ENCODE measurements around the gene TBXA2R. TPM values are rescaled to one million over a fixed set of nuclear protein-coding genes. Genes with fewer than 3 reads are reported as not detected.

Gene TBXA2R
- total and polyA plus RNA-seq, 12 donors: 1.6 to 4.0 (median 3.0) TPM

DNA sequence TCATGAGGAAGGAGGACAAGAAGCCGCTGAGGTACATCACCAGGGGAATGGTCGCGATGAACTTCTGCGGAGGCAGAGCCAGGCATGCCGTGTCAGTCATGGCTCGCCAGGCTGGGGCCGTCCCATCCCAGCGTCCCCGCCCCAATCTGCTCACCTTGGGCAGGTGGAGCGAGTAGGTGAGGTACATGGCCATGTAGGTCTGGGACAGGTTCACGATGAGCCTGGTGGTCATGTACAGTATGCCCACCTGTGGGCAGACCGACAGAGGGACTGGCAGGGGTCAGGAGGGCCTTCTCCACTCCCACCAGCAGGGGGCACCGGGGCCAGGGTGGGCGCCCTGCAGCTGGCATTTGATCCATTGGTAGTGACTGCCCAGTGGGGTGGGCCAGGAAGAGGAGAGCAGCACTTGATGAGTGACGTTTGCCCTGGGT is 59.4 kb downstream of the TBXA2R start:
- 89 to 90% methylated on average over 15 of the region's 15 CpGs for WGBS, 2 donors
- DNase-seq (no peak), ATAC-seq (no peak)
- intact Hi-C loops (cut with DNase I): loop anchor here in 7 of 10 donors (5.0 to 10.0 kb wide), 4 partner anchors 67 to 160 kb away; partner anchors contain the start of genes TJP3 (in 4 of the 7) and PIP5K1C (in 3 of the 7)
- H3K36me3 ChIP-seq: peaks cover 0 to 64% (median 0%) of the 10 kb centered on the region in 9 donors
- H3K27ac ChIP-seq: no peak overlapping the region
- no peaks in the 10 kb centered on the region for H3K9me3 ChIP-seq
- peak; percentile 17 to 62 (median 48) for TF ChIP-seq CTCF (IDR thresholded peaks at IDR 0.05)
- H3K4me3 ChIP-seq: no peak overlapping the region
- no peaks in the 10 kb centered on the region for H3K27me3 ChIP-seq
- peaks cover 0 to 18% (median 0%) of the 10 kb centered on the region in 9 donors for H3K4me1 ChIP-seq

- ATAC-seq (no peak), DNase-seq (no peak)
- Histone ChIP-seq H3K4me3 (no peak overlapping the region), H3K27ac (no peak overlapping the region), H3K4me1 (peaks cover 0 to 17% (median 0%) of the 10 kb centered on the region in 9 donors), H3K36me3 (peaks cover 0 to 68% (median 0%) of the 10 kb centered on the region in 9 donors), H3K9me3 (no peaks in the 10 kb centered on the region), H3K27me3 (no peaks in the 10 kb centered on the region)
- intact Hi-C loops (cut with DNase I): loop anchor here in 7 of 10 donors (5.0 to 10.0 kb wide), 4 partner anchors 69 to 161 kb away; partner anchors contain the start of genes TJP3 (in 4 of the 7) and PIP5K1C (in 3 of the 7)
- WGBS, 2 donors: 92 to 95% methylated on average over 23 of the region's 23 CpGs
- no peak for TF ChIP-seq CTCF (IDR thresholded peaks at IDR 0.05)
Measured at GRCh38 chr19:3546119-3546518, 60.6 kb downstream of the TBXA2R start.

DNA sequence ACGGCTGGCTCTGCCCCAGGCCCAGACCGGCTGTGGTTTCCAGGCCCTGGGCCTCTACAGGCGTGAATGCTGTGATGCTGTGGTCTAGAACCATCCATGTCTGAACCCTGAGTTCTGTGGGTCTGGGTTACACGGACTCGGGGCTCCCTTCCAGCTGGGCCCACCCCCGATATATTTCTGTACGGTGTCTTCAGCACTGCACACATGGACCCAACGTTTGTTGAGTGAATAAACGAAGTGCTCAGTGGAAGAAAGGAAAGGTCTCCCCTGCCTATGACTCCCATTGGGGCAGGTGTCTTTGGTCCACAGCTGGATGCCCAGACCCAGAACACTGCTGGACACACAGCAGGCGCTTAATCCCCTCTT is 61.0 kb downstream of the TBXA2R start:
- DNase-seq: no peak
- Histone ChIP-seq H3K4me1 (peaks cover 0 to 17% (median 0%) of the 10 kb centered on the region in 9 donors), H3K27me3 (no peaks in the 10 kb centered on the region), H3K4me3 (no peak overlapping the region), H3K9me3 (no peaks in the 10 kb centered on the region), H3K36me3 (peaks cover 0 to 63% (median 0%) of the 10 kb centered on the region in 9 donors), H3K27ac (no peak overlapping the region)
- intact Hi-C loops (cut with DNase I): loop anchor here in 9 of 10 donors (1.0 to 10.0 kb wide), 6 partner anchors 69 to 162 kb away; partner anchors contain the start of genes TJP3 (in 4 of the 9) and PIP5K1C (in 3 of the 9)
- TF ChIP-seq CTCF (IDR thresholded peaks at IDR 0.05): no peak
- ATAC-seq: no peak
- WGBS, 2 donors: 81 to 87% methylated on average over 10 of the region's 10 CpGs

- H3K36me3 ChIP-seq: peaks cover 0 to 61% (median 0%) of the 10 kb centered on the region in 9 donors
Measured at GRCh38 chr19:3544742-3545668, 61.7 kb downstream of the TBXA2R start.

More at GRCh38 chr19:3544742-3545668, 61.7 kb downstream of the TBXA2R start:
- Histone ChIP-seq H3K27ac (no peak overlapping the region), H3K9me3 (no peaks in the 10 kb centered on the region), H3K4me3 (no peak overlapping the region), H3K4me1 (peaks cover 0 to 17% (median 0%) of the 10 kb centered on the region in 9 donors), H3K27me3 (no peaks in the 10 kb centered on the region)
- 68 to 69% methylated on average over 29 to 30 of the region's 30 CpGs for WGBS, 2 donors
- peak; percentile 87 to 98 (median 92) for TF ChIP-seq CTCF (IDR thresholded peaks at IDR 0.05)
- ATAC-seq (peak; percentile 51 to 72 (median 68)), DNase-seq (peak; percentile 64 to 83)
- intact Hi-C loops (cut with DNase I): loop anchor here in 9 of 10 donors (1.0 to 10.0 kb wide), 7 partner anchors 70 to 162 kb away; partner anchors contain the start of genes TJP3 (in 4 of the 9), PIP5K1C (in 3 of the 9) and CACTIN (in 1 of the 9)

Data from heart right ventricle (tissue), 16 donors.